Measurements from ENCODE around the gene SLC6A9.

SLC6A9 gene

DNA sequence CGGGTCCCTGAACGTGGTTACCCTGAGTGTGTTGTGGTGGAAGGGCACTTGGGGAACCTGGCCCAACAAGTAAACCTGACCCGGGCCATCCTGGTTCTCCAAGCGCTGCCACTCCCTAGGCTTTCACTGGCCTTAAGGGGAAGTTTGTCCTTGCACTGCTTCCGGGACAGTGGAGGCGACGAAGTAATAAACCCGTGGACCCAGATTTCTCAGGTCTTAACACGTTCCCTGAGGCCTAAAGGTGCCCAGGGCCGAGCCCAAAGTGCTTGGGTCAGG is 40.1 kb downstream of the SLC6A9 start:
- DNase-seq (ENCODE audit: low read depth, low spot score) = no peak
- peak overlapping the region; percentile 79 for H3K4me3 ChIP-seq (ENCODE audit: low read depth, low read length)
- CTCF ChIA-PET = interaction anchor here (1.3 to 9.3 kb wide), 5 partner anchors 14 to 227 kb away, joined by 3 to 103 read pairs (median 26); partner anchors contain the start of gene ATP6V0B
- POLR2A ChIA-PET = interaction anchor here (1.6 kb wide), 1 partner anchor 11 kb away, joined by 3 read pairs; no protein-coding TSS in a partner anchor
- TF ChIP-seq CTCF (IDR thresholded peaks at IDR 0.05; ENCODE audit: insufficient read depth, low read length, missing control alignments) = no peak

DNA sequence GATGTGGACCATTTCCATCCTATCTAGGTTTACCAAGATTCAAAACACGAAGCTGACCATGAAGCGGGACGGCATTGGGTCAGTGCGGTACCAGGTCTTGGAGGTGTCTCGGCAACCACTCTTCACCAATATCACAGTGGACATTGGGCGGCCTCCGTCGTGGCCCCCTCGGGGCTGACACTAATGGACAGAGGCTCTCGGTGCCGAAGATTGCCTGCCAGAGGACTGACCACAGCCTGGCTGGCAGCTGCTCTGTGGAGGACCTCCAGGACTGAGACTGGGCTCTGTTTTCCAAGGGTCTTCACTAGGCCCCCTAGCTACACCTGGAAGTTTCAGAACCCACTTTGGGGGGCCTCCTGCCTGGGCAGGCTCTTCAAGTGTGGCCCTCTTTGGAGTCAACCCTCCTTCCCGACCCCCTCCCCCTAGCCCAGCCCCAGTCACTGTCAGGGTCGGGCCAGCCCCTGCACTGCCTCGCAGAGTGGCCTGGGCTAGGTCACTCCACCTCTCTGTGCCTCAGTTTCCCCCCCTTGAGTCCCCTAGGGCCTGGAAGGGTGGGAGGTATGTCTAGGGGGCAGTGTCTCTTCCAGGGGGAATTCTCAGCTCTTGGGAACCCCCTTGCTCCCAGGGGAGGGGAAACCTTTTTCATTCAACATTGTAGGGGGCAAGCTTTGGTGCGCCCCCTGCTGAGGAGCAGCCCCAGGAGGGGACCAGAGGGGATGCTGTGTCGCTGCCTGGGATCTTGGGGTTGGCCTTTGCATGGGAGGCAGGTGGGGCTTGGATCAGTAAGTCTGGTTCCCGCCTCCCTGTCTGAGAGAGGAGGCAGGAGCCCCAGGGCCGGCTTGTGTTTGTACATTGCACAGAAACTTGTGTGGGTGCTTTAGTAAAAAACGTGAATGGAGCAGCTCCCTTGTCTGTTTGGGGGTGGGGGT is 40.7 kb downstream of the SLC6A9 start:
- CTCF ChIA-PET = interaction anchor here (1.1 to 9.3 kb wide), 7 partner anchors 11 to 460 kb away, joined by 3 to 103 read pairs (median 5); partner anchors contain the start of gene ATP6V0B
- POLR2A ChIA-PET = interaction anchor here (1.4 to 1.6 kb wide), 2 partner anchors 11 to 15 kb away, joined by 3 read pairs; no protein-coding TSS in a partner anchor
- TF ChIP-seq CTCF (IDR thresholded peaks at IDR 0.05; ENCODE audit: insufficient read depth, low read length, missing control alignments) = peak; percentile 11
- H3K4me3 ChIP-seq (ENCODE audit: low read depth, low read length) = peak overlapping the region; percentile 79
- DNase-seq (ENCODE audit: low read depth, low spot score) = no peak

DNA sequence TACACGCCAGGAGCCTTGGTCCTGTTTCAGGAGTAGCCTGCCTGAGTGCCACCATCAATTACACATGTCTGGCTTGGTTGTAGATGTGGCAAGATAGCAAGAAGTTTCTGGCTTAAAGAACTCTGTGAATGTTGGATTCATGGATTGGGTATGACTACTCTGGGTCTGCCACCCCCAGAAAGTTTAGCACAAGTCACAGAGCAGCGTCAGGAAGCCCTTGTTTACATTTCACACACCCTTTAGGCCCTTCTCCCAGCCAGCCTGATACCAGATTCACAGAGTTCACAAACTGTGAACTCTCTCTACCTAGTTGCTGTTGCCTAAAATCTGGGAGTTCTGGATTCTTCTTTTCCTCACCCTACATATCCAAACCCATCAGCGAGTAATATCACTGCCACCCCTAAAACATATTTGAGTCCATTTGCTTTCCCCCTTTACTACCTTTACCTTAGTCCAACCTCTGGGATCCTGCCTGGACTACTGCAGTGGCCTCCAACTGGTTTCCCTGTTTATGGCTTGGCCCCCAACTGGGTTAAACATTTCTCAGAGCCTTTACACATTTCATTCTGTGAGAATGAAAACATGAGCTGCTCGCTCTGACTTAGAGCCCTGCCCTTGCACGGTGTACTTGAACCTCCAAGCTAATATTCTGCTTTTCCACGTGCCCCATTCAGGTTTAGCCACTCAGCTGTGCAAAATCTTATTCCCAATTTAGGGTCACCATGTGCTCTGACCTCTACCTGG is 43.9 kb downstream of the SLC6A9 start:
- ChIA-PET POLR2A (interaction anchor here (0.6 to 0.7 kb wide), 2 partner anchors 20 to 812 kb away, joined by 3 read pairs; no protein-coding TSS in a partner anchor), CTCF (interaction anchor here (1.1 to 9.3 kb wide), 9 partner anchors 14 to 224 kb away, joined by 3 to 103 read pairs (median 5); no protein-coding TSS in a partner anchor)
- DNase-seq (ENCODE audit: low read depth, low spot score) = no peak

GRCh38 chr1:43986712-43987111 is 44.5 kb downstream of the SLC6A9 start:
- no peak for TF ChIP-seq CTCF (IDR thresholded peaks at IDR 0.05; ENCODE audit: insufficient read depth, low read length, missing control alignments)
- ChIA-PET CTCF (interaction anchor here (1.3 to 9.3 kb wide), 6 partner anchors 19 to 223 kb away, joined by 3 to 103 read pairs (median 6); no protein-coding TSS in a partner anchor), POLR2A (no interaction called here)
- H3K4me3 ChIP-seq (ENCODE audit: low read depth, low read length) = no peak overlapping the region
- DNase-seq (ENCODE audit: low read depth, low spot score) = no peak

More for the DNA sequence above, 43.9 kb downstream of the SLC6A9 start:
- H3K4me3 ChIP-seq (ENCODE audit: low read depth, low read length) = no peak overlapping the region
- TF ChIP-seq CTCF (IDR thresholded peaks at IDR 0.05; ENCODE audit: insufficient read depth, low read length, missing control alignments) = no peak

- ChIA-PET CTCF (interaction anchor here (1.3 to 4.7 kb wide), 4 partner anchors 51 to 223 kb away, joined by 3 to 20 read pairs (median 4); no protein-coding TSS in a partner anchor), POLR2A (no interaction called here)
- TF ChIP-seq CTCF (IDR thresholded peaks at IDR 0.05; ENCODE audit: insufficient read depth, low read length, missing control alignments) = no peak
Observed at GRCh38 chr1:43985984-43986595, 45.2 kb downstream of the SLC6A9 start.

More at GRCh38 chr1:43985984-43986595, 45.2 kb downstream of the SLC6A9 start:
- no peak for DNase-seq (ENCODE audit: low read depth, low spot score)
- H3K4me3 ChIP-seq (ENCODE audit: low read depth, low read length) = no peak overlapping the region
